Measurements from ENCODE around the gene DENND10. TPM values are rescaled to one million over a fixed set of nuclear protein-coding genes. Genes with fewer than 3 reads are reported as not detected.
A peak's percentile ranks its signal among the peaks of the same experiment; 100 is the strongest.

DENND10 gene, protein sequence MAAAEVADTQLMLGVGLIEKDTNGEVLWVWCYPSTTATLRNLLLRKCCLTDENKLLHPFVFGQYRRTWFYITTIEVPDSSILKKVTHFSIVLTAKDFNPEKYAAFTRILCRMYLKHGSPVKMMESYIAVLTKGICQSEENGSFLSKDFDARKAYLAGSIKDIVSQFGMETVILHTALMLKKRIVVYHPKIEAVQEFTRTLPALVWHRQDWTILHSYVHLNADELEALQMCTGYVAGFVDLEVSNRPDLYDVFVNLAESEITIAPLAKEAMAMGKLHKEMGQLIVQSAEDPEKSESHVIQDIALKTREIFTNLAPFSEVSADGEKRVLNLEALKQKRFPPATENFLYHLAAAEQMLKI
- total RNA-seq (2022) (27.2 and 35.3 TPM in 2 replicates), Bru-seq, nascent RNA (percentile 61 among the genes with signal in this experiment), BruChase-seq, experiment 1, labeled RNA remaining after a 6-hour chase (percentile 71 among the genes with signal in this experiment), BruChase-seq, experiment 2, labeled RNA remaining after a 2-hour chase (percentile 63 among the genes with signal in this experiment)
- long read RNA-seq, transcript FAM45A-201 (9 exons, 1,648 nt), result major isoform, 28 of 69 reads
- long read RNA-seq, transcript FAM45A-204 (2 exons, 992 nt), result minor isoform, 6 of 69 reads
- long read RNA-seq, partial matches to known transcripts, result 1 of 69 reads
- long read RNA-seq, other reads (novel, unspliced or antisense), result 34 of 69 reads

DNA sequence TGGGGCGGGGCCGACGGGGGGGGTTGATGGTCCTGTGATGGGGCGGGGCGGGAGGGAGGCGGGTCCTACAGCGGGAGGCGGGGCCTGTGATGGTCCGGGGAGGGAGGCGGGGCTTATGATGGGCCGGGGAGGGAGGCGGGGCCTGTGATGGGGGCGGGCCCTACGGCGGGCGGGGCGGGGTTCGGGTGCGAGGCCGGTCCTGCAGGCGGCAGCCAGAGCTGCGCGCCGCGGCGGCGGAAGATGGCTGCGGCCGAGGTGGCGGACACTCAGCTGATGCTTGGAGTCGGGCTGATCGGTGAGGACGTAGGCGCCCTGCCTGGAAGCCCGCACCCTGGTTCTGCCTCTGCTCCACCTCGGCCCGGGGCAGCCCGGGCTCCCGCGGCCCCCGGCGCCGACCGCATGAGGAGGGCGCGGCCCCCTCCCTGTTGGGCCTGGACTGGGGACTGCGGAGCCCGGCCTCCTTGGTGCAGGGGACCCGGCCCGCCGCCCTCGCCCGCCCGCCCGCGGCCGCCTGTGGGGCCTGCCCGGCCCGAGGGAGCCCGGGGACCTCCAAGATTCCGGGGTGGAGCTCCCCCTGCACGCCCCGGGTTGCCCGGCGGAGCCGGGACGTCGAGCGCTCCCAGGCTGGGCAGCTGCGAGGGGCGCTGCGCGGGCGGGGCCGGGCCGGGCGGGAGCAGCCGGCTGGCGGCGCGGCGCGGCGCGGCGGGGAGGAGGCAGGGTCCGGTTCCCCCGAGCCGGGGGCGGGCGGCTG, at the start of gene DENND10:
Gene DENND10, plus strand, starts transcription at position 211 of the 751 bp plus-strand sequence. Its CDS starts 30 bp downstream, at position 241.
- peaks cover 19% of the 10 kb centered on the region for H3K4me1 Mint-ChIP-seq (ENCODE audit: insufficient read depth, unreplicated experiment)
- DNase-seq (ENCODE audit: unreplicated experiment), result peak; percentile 73
- no TSS peak for BruUV-seq (replicated peaks)

DNA sequence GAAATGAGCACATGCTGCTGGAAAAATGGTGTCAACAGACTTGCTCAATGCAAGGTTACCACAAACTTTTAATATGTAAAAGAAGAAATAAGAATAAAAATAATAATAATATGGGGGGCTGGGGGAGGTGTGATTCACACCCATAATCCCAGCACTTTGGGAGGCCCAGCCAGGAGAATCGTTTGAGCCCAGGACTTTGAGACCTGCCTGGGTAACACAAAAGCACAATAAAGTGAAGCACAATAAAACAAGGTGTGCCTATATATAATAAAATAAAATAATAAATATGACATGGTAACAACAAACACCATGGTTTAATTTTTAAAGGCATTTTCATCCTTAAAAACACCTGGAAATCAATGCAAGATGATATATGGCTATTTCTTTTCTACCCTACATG, 48.4 kb upstream of the DENND10 start:
- H3K4me1 Mint-ChIP-seq (ENCODE audit: insufficient read depth, unreplicated experiment), result no peaks in the 10 kb centered on the region
- POLR2A ChIA-PET, result no interaction called here

More for the DNA sequence above, at the start of gene DENND10:
- CTCF ChIA-PET, result interaction anchor here (0.6 to 1.3 kb wide), 2 partner anchors 21 to 23 kb away, joined by 3 to 5 read pairs; no protein-coding TSS in a partner anchor
- no peaks in the 10 kb centered on the region for H3K9me3 Mint-ChIP-seq (ENCODE audit: unreplicated experiment)
- no peaks in the 10 kb centered on the region for H3K27me3 Mint-ChIP-seq (ENCODE audit: insufficient read depth, unreplicated experiment)
- TF ChIP-seq, protein P1, sequence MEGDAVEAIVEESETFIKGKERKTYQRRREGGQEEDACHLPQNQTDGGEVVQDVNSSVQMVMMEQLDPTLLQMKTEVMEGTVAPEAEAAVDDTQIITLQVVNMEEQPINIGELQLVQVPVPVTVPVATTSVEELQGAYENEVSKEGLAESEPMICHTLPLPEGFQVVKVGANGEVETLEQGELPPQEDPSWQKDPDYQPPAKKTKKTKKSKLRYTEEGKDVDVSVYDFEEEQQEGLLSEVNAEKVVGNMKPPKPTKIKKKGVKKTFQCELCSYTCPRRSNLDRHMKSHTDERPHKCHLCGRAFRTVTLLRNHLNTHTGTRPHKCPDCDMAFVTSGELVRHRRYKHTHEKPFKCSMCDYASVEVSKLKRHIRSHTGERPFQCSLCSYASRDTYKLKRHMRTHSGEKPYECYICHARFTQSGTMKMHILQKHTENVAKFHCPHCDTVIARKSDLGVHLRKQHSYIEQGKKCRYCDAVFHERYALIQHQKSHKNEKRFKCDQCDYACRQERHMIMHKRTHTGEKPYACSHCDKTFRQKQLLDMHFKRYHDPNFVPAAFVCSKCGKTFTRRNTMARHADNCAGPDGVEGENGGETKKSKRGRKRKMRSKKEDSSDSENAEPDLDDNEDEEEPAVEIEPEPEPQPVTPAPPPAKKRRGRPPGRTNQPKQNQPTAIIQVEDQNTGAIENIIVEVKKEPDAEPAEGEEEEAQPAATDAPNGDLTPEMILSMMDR (IDR thresholded peaks at IDR 0.05; ENCODE audit: unreplicated experiment), result no peak
- H3K36me3 Mint-ChIP-seq (ENCODE audit: insufficient read depth, unreplicated experiment), result peaks cover 16% of the 10 kb centered on the region
- no peak within 1 kb of the TSS for H3K27ac Mint-ChIP-seq (ENCODE audit: low read depth, unreplicated experiment)
- H3K4me3 Mint-ChIP-seq (ENCODE audit: unreplicated experiment), result peak within 1 kb of the TSS; percentile 66
- POLR2A ChIA-PET, result interaction anchor here (0.6 to 11.2 kb wide), 12 partner anchors 8 to 769 kb away, joined by 3 to 126 read pairs (median 4); partner anchors contain the start of genes EIF3A and MCMBP
- intact Hi-C loops (cut with micrococcal nuclease), result loop anchor here (1.0 kb wide), 1 partner anchor 24 kb away; the partner anchor contains the start of gene EIF3A

DNA sequence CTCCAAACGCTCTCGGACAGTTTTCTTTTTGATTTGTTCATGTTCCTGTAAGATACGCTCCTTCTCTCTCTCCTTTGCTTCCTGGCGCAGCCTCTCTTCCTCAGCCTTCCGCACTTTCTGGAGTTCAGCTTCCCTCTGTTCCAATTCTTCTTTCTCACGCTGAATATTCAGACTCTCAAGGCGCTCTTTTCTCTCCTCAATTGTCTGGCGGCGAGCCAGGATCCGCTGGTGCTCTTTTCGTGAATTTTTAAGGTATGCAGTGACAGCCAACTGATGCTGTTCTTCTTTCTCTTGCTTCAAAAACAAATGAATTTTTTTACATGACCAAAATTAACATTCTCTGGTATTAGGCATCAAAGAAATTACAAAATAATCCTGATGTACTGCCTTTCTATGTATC, 45.9 kb upstream of the DENND10 start:
- peaks cover 98% of the 10 kb centered on the region for H3K36me3 Mint-ChIP-seq (ENCODE audit: insufficient read depth, unreplicated experiment)
- no TSS peak for BruUV-seq (replicated peaks)
- no peaks in the 10 kb centered on the region for H3K4me1 Mint-ChIP-seq (ENCODE audit: insufficient read depth, unreplicated experiment)
- H3K27me3 Mint-ChIP-seq (ENCODE audit: insufficient read depth, unreplicated experiment), result no peaks in the 10 kb centered on the region
- POLR2A ChIA-PET, result interaction anchor here (0.7 kb wide), 1 partner anchor 14 kb away, joined by 4 read pairs; no protein-coding TSS in a partner anchor
- TF ChIP-seq, protein P1 (IDR thresholded peaks at IDR 0.05; ENCODE audit: unreplicated experiment), result no peak
- no peak overlapping the region for H3K27ac Mint-ChIP-seq (ENCODE audit: low read depth, unreplicated experiment)
- H3K4me3 Mint-ChIP-seq (ENCODE audit: unreplicated experiment), result no peak overlapping the region
- CTCF ChIA-PET, result interaction anchor here (0.7 kb wide), 1 partner anchor 1627 kb away, joined by 3 read pairs; no protein-coding TSS in a partner anchor
- no peak for DNase-seq (ENCODE audit: unreplicated experiment)
- intact Hi-C loops (cut with micrococcal nuclease), result no loop called here
- H3K9me3 Mint-ChIP-seq (ENCODE audit: unreplicated experiment), result no peaks in the 10 kb centered on the region

More for the DNA sequence above, 48.4 kb upstream of the DENND10 start:
- CTCF ChIA-PET, result no interaction called here
- H3K27ac Mint-ChIP-seq (ENCODE audit: low read depth, unreplicated experiment), result no peak overlapping the region
- BruUV-seq (replicated peaks), result no TSS peak
- TF ChIP-seq, protein P1 (IDR thresholded peaks at IDR 0.05; ENCODE audit: unreplicated experiment), result no peak
- no peak for DNase-seq (ENCODE audit: unreplicated experiment)
- no peaks in the 10 kb centered on the region for H3K9me3 Mint-ChIP-seq (ENCODE audit: unreplicated experiment)
- no peaks in the 10 kb centered on the region for H3K27me3 Mint-ChIP-seq (ENCODE audit: insufficient read depth, unreplicated experiment)
- no peak overlapping the region for H3K4me3 Mint-ChIP-seq (ENCODE audit: unreplicated experiment)
- intact Hi-C loops (cut with micrococcal nuclease), result no loop called here
- peaks cover 99% of the 10 kb centered on the region for H3K36me3 Mint-ChIP-seq (ENCODE audit: insufficient read depth, unreplicated experiment)

All from MCF 10A (cell line).